Measurements from ENCODE around the gene CELF3. TPM values are rescaled to one million over a fixed set of nuclear protein-coding genes. Genes with fewer than 3 reads are reported as not detected.

CELF3 gene
- total RNA-seq, 1 donor: not detected

- H3K4me3 ChIP-seq (ENCODE audit: low read depth, low read length): no peak overlapping the region
- no peak for TF ChIP-seq CTCF (IDR thresholded peaks at IDR 0.05; ENCODE audit: insufficient read depth, low read depth, low read length)
- no peak for DNase-seq (ENCODE audit: low read depth)
Observed at GRCh38 chr1:151708891-151709290, 7.7 kb downstream of the CELF3 start.

GRCh38 chr1:151707541-151708065 is 9.0 kb downstream of the CELF3 start:
- TF ChIP-seq CTCF (IDR thresholded peaks at IDR 0.05; ENCODE audit: insufficient read depth, low read depth, low read length): no peak
- no peak for DNase-seq (ENCODE audit: low read depth)
- H3K4me3 ChIP-seq (ENCODE audit: low read depth, low read length): no peak overlapping the region

GRCh38 chr1:151706464-151707415 is 9.9 kb downstream of the CELF3 start:
- no peak for DNase-seq (ENCODE audit: low read depth)
- no peak overlapping the region for H3K4me3 ChIP-seq (ENCODE audit: low read depth, low read length)
- no peak for TF ChIP-seq CTCF (IDR thresholded peaks at IDR 0.05; ENCODE audit: insufficient read depth, low read depth, low read length)

GRCh38 chr1:151705753-151706463 is 10.7 kb downstream of the CELF3 start:
- H3K4me3 ChIP-seq (ENCODE audit: low read depth, low read length): no peak overlapping the region
- no peak for TF ChIP-seq CTCF (IDR thresholded peaks at IDR 0.05; ENCODE audit: insufficient read depth, low read depth, low read length)
- no peak for DNase-seq (ENCODE audit: low read depth)

GRCh38 chr1:151705146-151705545 is 11.5 kb downstream of the CELF3 start:
- H3K4me3 ChIP-seq (ENCODE audit: low read depth, low read length): no peak overlapping the region
- TF ChIP-seq CTCF (IDR thresholded peaks at IDR 0.05; ENCODE audit: insufficient read depth, low read depth, low read length): no peak
- DNase-seq (ENCODE audit: low read depth): no peak

GRCh38 chr1:151704246-151704645 is 12.4 kb downstream of the CELF3 start:
- TF ChIP-seq CTCF (IDR thresholded peaks at IDR 0.05; ENCODE audit: insufficient read depth, low read depth, low read length): no peak
- no peak for DNase-seq (ENCODE audit: low read depth)
- no peak overlapping the region for H3K4me3 ChIP-seq (ENCODE audit: low read depth, low read length)

All from fibroblast of villous mesenchyme (primary cell).